WTC11 (cell line): ENCODE data around the gene OR13C8.

ENCODE experiments used
- CREB1 ChIP-seq: sonication (generic); formaldehyde crosslinking; IDR thresholded peaks from 2 replicates; pipeline ENCODE4 v1.8.0; 2023; ENCODE audit warnings: mild to moderate bottlenecking, missing genetic modification reagents
- GTF2I ChIP-seq: fragments of 250-450 bp; sonication (Bioruptor Pico); conservative IDR thresholded peaks from 2 replicates; pipeline ENCODE4 v1.4.0; 2021; ENCODE audit warnings: mild to moderate bottlenecking
- MAX ChIP-seq: sonication (generic); formaldehyde crosslinking; IDR thresholded peaks from 2 replicates; pipeline ENCODE4 v1.8.0; 2022; ENCODE audit warnings: mild to moderate bottlenecking, missing genetic modification reagents
- MLX ChIP-seq: sonication (generic); formaldehyde crosslinking; IDR thresholded peaks from 2 replicates; pipeline ENCODE4 v1.8.1; 2023; ENCODE audit warnings: mild to moderate bottlenecking, missing genetic modification reagents, moderate library complexity
- MYBL2 ChIP-seq: sonication (generic); formaldehyde crosslinking; IDR thresholded peaks from 2 replicates; pipeline ENCODE4 v1.8.1; 2023; ENCODE audit warnings: mild to moderate bottlenecking, moderate library complexity, missing genetic modification reagents
- ZNF121 ChIP-seq: sonication (generic); formaldehyde crosslinking; IDR thresholded peaks from 2 replicates; pipeline ENCODE4 v1.8.0; 2023; ENCODE audit warnings: missing genetic modification reagents
- TF ChIP-seq, protein P1 (sequence below): fragments of 200-600 bp; IDR thresholded peaks from 2 replicates; pipeline ENCODE4 v1.8.0; 2022; ENCODE audit warnings: antibody characterized with exemption

DNA sequence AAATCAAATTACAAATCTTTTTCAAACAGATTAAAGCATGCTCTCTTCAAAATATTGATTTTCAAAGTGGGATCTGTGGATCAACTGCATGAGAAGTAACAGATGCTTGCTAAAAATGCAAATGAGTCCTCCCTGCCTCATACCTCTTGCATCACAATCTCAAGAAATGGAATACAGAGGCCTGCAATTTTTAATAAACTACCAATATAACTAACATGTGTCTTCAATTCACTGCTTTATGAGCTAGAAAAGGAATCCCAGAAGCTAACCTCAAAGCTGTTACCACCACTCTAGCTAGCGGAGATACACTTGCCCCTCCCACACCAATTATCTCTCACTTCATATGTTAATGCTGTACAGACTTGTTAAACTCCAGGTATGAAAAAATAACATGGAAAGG, 20.7 kb downstream of the OR13C8 start:
- TF ChIP-seq, protein P1, sequence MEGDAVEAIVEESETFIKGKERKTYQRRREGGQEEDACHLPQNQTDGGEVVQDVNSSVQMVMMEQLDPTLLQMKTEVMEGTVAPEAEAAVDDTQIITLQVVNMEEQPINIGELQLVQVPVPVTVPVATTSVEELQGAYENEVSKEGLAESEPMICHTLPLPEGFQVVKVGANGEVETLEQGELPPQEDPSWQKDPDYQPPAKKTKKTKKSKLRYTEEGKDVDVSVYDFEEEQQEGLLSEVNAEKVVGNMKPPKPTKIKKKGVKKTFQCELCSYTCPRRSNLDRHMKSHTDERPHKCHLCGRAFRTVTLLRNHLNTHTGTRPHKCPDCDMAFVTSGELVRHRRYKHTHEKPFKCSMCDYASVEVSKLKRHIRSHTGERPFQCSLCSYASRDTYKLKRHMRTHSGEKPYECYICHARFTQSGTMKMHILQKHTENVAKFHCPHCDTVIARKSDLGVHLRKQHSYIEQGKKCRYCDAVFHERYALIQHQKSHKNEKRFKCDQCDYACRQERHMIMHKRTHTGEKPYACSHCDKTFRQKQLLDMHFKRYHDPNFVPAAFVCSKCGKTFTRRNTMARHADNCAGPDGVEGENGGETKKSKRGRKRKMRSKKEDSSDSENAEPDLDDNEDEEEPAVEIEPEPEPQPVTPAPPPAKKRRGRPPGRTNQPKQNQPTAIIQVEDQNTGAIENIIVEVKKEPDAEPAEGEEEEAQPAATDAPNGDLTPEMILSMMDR, result no peak
- TF ChIP-seq MYBL2, result no peak
- TF ChIP-seq CREB1 (CRISPR knock-in tag), result no peak
- TF ChIP-seq ZNF121, result no peak
- no peak for TF ChIP-seq MAX (CRISPR knock-in tag)
- TF ChIP-seq GTF2I (CRISPR knock-in tag), result no peak
- no peak for TF ChIP-seq MLX (CRISPR knock-in tag)
